ENCODE measurements around the gene TLE2. TPM values are rescaled to one million over a fixed set of nuclear protein-coding genes. Genes with fewer than 3 reads are reported as not detected.

The TLE2 gene
- total and polyA plus RNA-seq, 2 donors from 2014 or later = 28.2 to 76.6 TPM

GRCh38 chr19:2976609-2977000 is 52.5 kb downstream of the TLE2 start:
- intact Hi-C loops (cut with DNase I) = no loop called here
- peak overlapping the region; percentile 36 to 63 (median 46) for H3K9ac ChIP-seq (ENCODE audit: low read length in 3 of 3)
- no peaks in the 10 kb centered on the region for H3K36me3 ChIP-seq (ENCODE audit: control insufficient read depth in 2 of 3, insufficient read depth in 3 of 3, low read length in 3 of 3)
- H3K4me3 ChIP-seq (ENCODE audit: low read length in 3 of 3) = peak overlapping the region; percentile 48 to 81 (median 75)
- peak overlapping the region; percentile 16 to 32 for H3K27ac ChIP-seq (ENCODE audit: low read depth in 2 of 2, low read length in 2 of 2)
- peaks cover 2 to 10% (median 8%) of the 10 kb centered on the region in 3 donors for H3K4me1 ChIP-seq (ENCODE audit: control insufficient read depth in 2 of 3, insufficient read depth in 2 of 3, low read depth in 1 of 3, low read length in 3 of 3)
- FAIRE-seq (no peak), DNase-seq (peak in 2 of 5 donors; percentile 25 to 65)
- no peaks in the 10 kb centered on the region for H3K9me3 ChIP-seq (ENCODE audit: control insufficient read depth in 2 of 3, insufficient read depth in 1 of 3, low read length in 3 of 3)
- no peaks in the 10 kb centered on the region for H3K27me3 ChIP-seq (ENCODE audit: control insufficient read depth, insufficient read depth, low read length)
- no peak for TF ChIP-seq CTCF (IDR thresholded peaks at IDR 0.05; ENCODE audit: borderline replicate concordance, extremely low read depth, insufficient read depth)

- no peak overlapping the region for H3K4me3 ChIP-seq (ENCODE audit: low read length in 3 of 3)
- H3K4me1 ChIP-seq (ENCODE audit: control insufficient read depth in 2 of 3, insufficient read depth in 2 of 3, low read depth in 1 of 3, low read length in 3 of 3) = peaks cover 2 to 20% (median 14%) of the 10 kb centered on the region in 3 donors
- peak overlapping the region in 1 of 3 donors; percentile 51 for H3K9ac ChIP-seq (ENCODE audit: low read length in 3 of 3)
- H3K27me3 ChIP-seq (ENCODE audit: control insufficient read depth, insufficient read depth, low read length) = no peaks in the 10 kb centered on the region
- DNase-seq (peak in 2 of 5 donors; percentile 58 to 84), FAIRE-seq (no peak)
- intact Hi-C loops (cut with DNase I) = no loop called here
- no peaks in the 10 kb centered on the region for H3K9me3 ChIP-seq (ENCODE audit: control insufficient read depth in 2 of 3, insufficient read depth in 1 of 3, low read length in 3 of 3)
- H3K36me3 ChIP-seq (ENCODE audit: control insufficient read depth in 2 of 3, insufficient read depth in 3 of 3, low read length in 3 of 3) = no peaks in the 10 kb centered on the region
- H3K27ac ChIP-seq (ENCODE audit: low read depth in 2 of 2, low read length in 2 of 2) = peak overlapping the region; percentile 34 to 57
- TF ChIP-seq CTCF (IDR thresholded peaks at IDR 0.05; ENCODE audit: borderline replicate concordance, extremely low read depth, insufficient read depth) = no peak
Measured at GRCh38 chr19:2974342-2975041, 54.6 kb downstream of the TLE2 start.

- TF ChIP-seq CTCF (IDR thresholded peaks at IDR 0.05; ENCODE audit: borderline replicate concordance, extremely low read depth, insufficient read depth) = no peak
- Histone ChIP-seq H3K27ac (ENCODE audit: low read depth in 2 of 2, low read length in 2 of 2) (peak overlapping the region; percentile 77 to 83), H3K9me3 (ENCODE audit: control insufficient read depth in 2 of 3, insufficient read depth in 1 of 3, low read length in 3 of 3) (no peaks in the 10 kb centered on the region), H3K36me3 (ENCODE audit: control insufficient read depth in 2 of 3, insufficient read depth in 3 of 3, low read length in 3 of 3) (no peaks in the 10 kb centered on the region), H3K4me1 (ENCODE audit: control insufficient read depth in 2 of 3, insufficient read depth in 2 of 3, low read depth in 1 of 3, low read length in 3 of 3) (peaks cover 2 to 20% (median 18%) of the 10 kb centered on the region in 3 donors), H3K9ac (ENCODE audit: low read length in 3 of 3) (no peak overlapping the region), H3K4me3 (ENCODE audit: low read length in 3 of 3) (no peak overlapping the region), H3K27me3 (ENCODE audit: control insufficient read depth, insufficient read depth, low read length) (no peaks in the 10 kb centered on the region)
- no peak for FAIRE-seq
- intact Hi-C loops (cut with DNase I) = no loop called here
- peak in 2 of 5 donors; percentile 70 to 93 for DNase-seq
Measured at GRCh38 chr19:2973229-2973628, 55.9 kb downstream of the TLE2 start.
